Activated naive CD8-positive, alpha-beta T cell treated with anti-CD3 and anti-CD28 coated beads for 36 hours (primary cell): ENCODE results near the gene OBSL1. TPM values are rescaled to one million over a fixed set of nuclear protein-coding genes. Genes with fewer than 3 reads are reported as not detected.

Experiments used
- DNase-seq: peaks from one replicate; pipeline ENCODE4 v3.0.0; 2021
- H3K27ac Mint-ChIP-seq: one replicate; pipeline ENCODE4 v1.8.0; 2022; ENCODE audit warnings: mild to moderate bottlenecking, moderate library complexity, mixed read lengths
- H3K27me3 Mint-ChIP-seq: one replicate; pipeline ENCODE4 v1.8.0; 2022; ENCODE audit warnings: mild to moderate bottlenecking, mixed read lengths
- H3K36me3 Mint-ChIP-seq: one replicate; pipeline ENCODE4 v1.8.0; 2021; ENCODE audit warnings: mild to moderate bottlenecking, mixed read lengths
- H3K4me1 Mint-ChIP-seq: one replicate; pipeline ENCODE4 v1.8.0; 2021; ENCODE audit warnings: mixed read lengths
- H3K4me3 Mint-ChIP-seq: one replicate; pipeline ENCODE4 v1.8.0; 2022; ENCODE audit warnings: mild to moderate bottlenecking, moderate library complexity, mixed read lengths
- H3K9me3 Mint-ChIP-seq: one replicate; pipeline ENCODE4 v1.8.0; 2022; ENCODE audit warnings: mixed read lengths
- total RNA-seq, 2 experiments: library from RNA; stranded (reverse); gene quantifications; one replicate each; pipeline ENCODE4 v1.2.3, GENCODE V29; 2021

OBSL1 gene
- total RNA-seq, 2 experiments from 2014 or later = 1.7 to 2.0 TPM

GRCh38 chr2:219512524-219513216 lies 58.7 kb downstream of the OBSL1 start:
- Mint-ChIP-seq H3K4me1 (peaks cover 21% of the 10 kb centered on the region), H3K4me3 (no peak overlapping the region), H3K27me3 (peaks cover 90% of the 10 kb centered on the region), H3K9me3 (no peaks in the 10 kb centered on the region), H3K27ac (no peak overlapping the region), H3K36me3 (no peaks in the 10 kb centered on the region)
- DNase-seq = no peak

- DNase-seq = no peak
- Mint-ChIP-seq H3K27ac (no peak overlapping the region), H3K4me3 (no peak overlapping the region), H3K27me3 (peaks cover 81% of the 10 kb centered on the region), H3K36me3 (peaks cover 3% of the 10 kb centered on the region), H3K9me3 (no peaks in the 10 kb centered on the region), H3K4me1 (peaks cover 21% of the 10 kb centered on the region)
These were observed 59.6 kb downstream of the OBSL1 start for GRCh38 chr2:219511547-219512325.

- Mint-ChIP-seq H3K4me3 (no peak overlapping the region), H3K27me3 (peaks cover 70% of the 10 kb centered on the region), H3K9me3 (no peaks in the 10 kb centered on the region), H3K27ac (no peak overlapping the region), H3K4me1 (peaks cover 21% of the 10 kb centered on the region), H3K36me3 (peaks cover 7% of the 10 kb centered on the region)
- DNase-seq = no peak
These were observed 60.7 kb downstream of the OBSL1 start for GRCh38 chr2:219510512-219511135.

- no peaks in the 10 kb centered on the region for H3K9me3 Mint-ChIP-seq
- peaks cover 11% of the 10 kb centered on the region for H3K36me3 Mint-ChIP-seq
- no peak overlapping the region for H3K27ac Mint-ChIP-seq
- H3K27me3 Mint-ChIP-seq = peaks cover 63% of the 10 kb centered on the region
- H3K4me3 Mint-ChIP-seq = no peak overlapping the region
- peak; percentile 58 for DNase-seq
- H3K4me1 Mint-ChIP-seq = peaks cover 21% of the 10 kb centered on the region
These were observed 61.4 kb downstream of the OBSL1 start for GRCh38 chr2:219509780-219510511.

GRCh38 chr2:219508971-219509779 lies 62.2 kb downstream of the OBSL1 start:
- Mint-ChIP-seq H3K27me3 (peaks cover 60% of the 10 kb centered on the region), H3K36me3 (peaks cover 12% of the 10 kb centered on the region), H3K4me1 (peaks cover 20% of the 10 kb centered on the region), H3K9me3 (no peaks in the 10 kb centered on the region), H3K27ac (no peak overlapping the region), H3K4me3 (no peak overlapping the region)
- DNase-seq = no peak

- Mint-ChIP-seq H3K4me1 (peaks cover 15% of the 10 kb centered on the region), H3K4me3 (no peak overlapping the region), H3K36me3 (peaks cover 16% of the 10 kb centered on the region), H3K9me3 (no peaks in the 10 kb centered on the region), H3K27ac (no peak overlapping the region), H3K27me3 (peaks cover 52% of the 10 kb centered on the region)
- no peak for DNase-seq
These were observed 63.0 kb downstream of the OBSL1 start for GRCh38 chr2:219508444-219508734.

- Mint-ChIP-seq H3K27me3 (peaks cover 46% of the 10 kb centered on the region), H3K4me1 (peaks cover 11% of the 10 kb centered on the region), H3K27ac (no peak overlapping the region), H3K9me3 (no peaks in the 10 kb centered on the region), H3K4me3 (no peak overlapping the region), H3K36me3 (peaks cover 16% of the 10 kb centered on the region)
- no peak for DNase-seq
These were observed 63.5 kb downstream of the OBSL1 start for GRCh38 chr2:219507581-219508443.

- H3K27me3 Mint-ChIP-seq = peaks cover 37% of the 10 kb centered on the region
- peaks cover 11% of the 10 kb centered on the region for H3K4me1 Mint-ChIP-seq
- H3K4me3 Mint-ChIP-seq = no peak overlapping the region
- H3K27ac Mint-ChIP-seq = no peak overlapping the region
- H3K36me3 Mint-ChIP-seq = peaks cover 18% of the 10 kb centered on the region
- DNase-seq = no peak
- H3K9me3 Mint-ChIP-seq = no peaks in the 10 kb centered on the region
These were observed 64.4 kb downstream of the OBSL1 start for GRCh38 chr2:219506802-219507526.

- H3K4me3 Mint-ChIP-seq = no peak overlapping the region
These were observed 65.1 kb downstream of the OBSL1 start for GRCh38 chr2:219506153-219506801.

GRCh38 chr2:219505585-219505984 lies 65.8 kb downstream of the OBSL1 start:
- peaks cover 24% of the 10 kb centered on the region for H3K36me3 Mint-ChIP-seq
- H3K4me3 Mint-ChIP-seq = no peak overlapping the region
- H3K27ac Mint-ChIP-seq = no peak overlapping the region
- peaks cover 17% of the 10 kb centered on the region for H3K4me1 Mint-ChIP-seq
- no peak for DNase-seq
- no peaks in the 10 kb centered on the region for H3K9me3 Mint-ChIP-seq
- H3K27me3 Mint-ChIP-seq = peaks cover 24% of the 10 kb centered on the region

More at GRCh38 chr2:219506153-219506801, 65.1 kb downstream of the OBSL1 start:
- Mint-ChIP-seq H3K27me3 (peaks cover 31% of the 10 kb centered on the region), H3K9me3 (no peaks in the 10 kb centered on the region), H3K36me3 (peaks cover 23% of the 10 kb centered on the region), H3K4me1 (peaks cover 14% of the 10 kb centered on the region), H3K27ac (no peak overlapping the region)
- no peak for DNase-seq

GRCh38 chr2:219502618-219503017 lies 68.7 kb downstream of the OBSL1 start:
- H3K4me1 Mint-ChIP-seq = peaks cover 26% of the 10 kb centered on the region
- peaks cover 8% of the 10 kb centered on the region for H3K27me3 Mint-ChIP-seq
- no peaks in the 10 kb centered on the region for H3K9me3 Mint-ChIP-seq
- no peak for DNase-seq
- no peak overlapping the region for H3K27ac Mint-ChIP-seq
- peaks cover 24% of the 10 kb centered on the region for H3K36me3 Mint-ChIP-seq
- no peak overlapping the region for H3K4me3 Mint-ChIP-seq

GRCh38 chr2:219501849-219502248 lies 69.5 kb downstream of the OBSL1 start:
- H3K4me3 Mint-ChIP-seq = no peak overlapping the region
- peaks cover 16% of the 10 kb centered on the region for H3K27me3 Mint-ChIP-seq
- peaks cover 31% of the 10 kb centered on the region for H3K4me1 Mint-ChIP-seq
- H3K36me3 Mint-ChIP-seq = peaks cover 21% of the 10 kb centered on the region
- no peak for DNase-seq
- no peaks in the 10 kb centered on the region for H3K9me3 Mint-ChIP-seq
- no peak overlapping the region for H3K27ac Mint-ChIP-seq
